Endothelial cell of umbilical vein (primary cell): ENCODE results near the gene ATP5ME. TPM values are rescaled to one million over a fixed set of nuclear protein-coding genes. Genes with fewer than 3 reads are reported as not detected.
"Not testable (repeated sequence)": the region's sequence is repeated elsewhere in the genome, so short reads cannot be mapped to it uniquely, and the experiment has no call there.

Experiments
- BruUV-seq: library from RNA; stranded (reverse); fragments of 400-500 nt; replicated peaks from 2 replicates; lab custom pipeline; 2021; lab: Mats Ljungman, UMichigan
- CTCF ChIA-PET: fragments of 300-600, 350-600 bp; sonication (Branson Sonifier 250); formaldehyde crosslinking; loops from one replicate; lab custom pipeline; 2021; ENCODE audit warnings: antibody characterized with exemption, inconsistent platforms; lab: Charles Lee
- POLR2A ChIA-PET: fragments of 300-600, 350-600 bp; sonication (Branson Sonifier 250); formaldehyde crosslinking; loops from one replicate; lab custom pipeline; 2021; ENCODE audit warnings: antibody characterized with exemption, inconsistent platforms; lab: Charles Lee
- DNase-seq: peaks from one replicate; pipeline ENCODE4 v3.0.0-alpha.2; 2011; ENCODE audit warnings: low read depth, low spot score
- FAIRE-seq: peaks from 2 replicates; lab custom pipeline; 2011; peaks lifted over from hg19 to GRCh38; lab: Jason Lieb, UNC
- H2AFZ ChIP-seq: 2 replicates; pipeline ENCODE4 v1.6.0; 2012; ENCODE audit warnings: low read depth, low read length, control low read depth, inconsistent platforms
- H3K27ac ChIP-seq: 2 replicates; pipeline ENCODE4 v1.5.1; 2011; ENCODE audit warnings: low read depth, mild to moderate bottlenecking, control low read depth, low read length, moderate library complexity; ENCODE audit not compliant: insufficient read depth
- H3K27me3 ChIP-seq, 2 experiments: 2 replicates each; pipeline versions ENCODE4 v1.6.0 to v1.6.1; 2011; ENCODE audit warnings: low read length in 2 of 2, mixed read lengths in 1 of 2; ENCODE audit not compliant: control insufficient read depth in 2 of 2, insufficient read depth in 2 of 2
- H3K36me3 ChIP-seq, 2 experiments: 2 replicates in 1 of 2; 3 replicates in 1 of 2; pipeline ENCODE4 v1.5.1; 2011; ENCODE audit warnings: low read length in 2 of 2, mild to moderate bottlenecking in 1 of 2, moderate library complexity in 1 of 2; ENCODE audit not compliant: control insufficient read depth in 2 of 2, insufficient read depth in 2 of 2; ENCODE audit errors: extremely low read depth in 1 of 2
- H3K4me1 ChIP-seq: 3 replicates; pipeline ENCODE4 v1.5.1; 2011; ENCODE audit warnings: mild to moderate bottlenecking, low read length; ENCODE audit not compliant: control insufficient read depth, insufficient read depth; ENCODE audit errors: extremely low read depth
- H3K4me2 ChIP-seq: 2 replicates; pipeline ENCODE4 v1.6.1; 2011; ENCODE audit warnings: low read length, control low read depth, mixed read lengths; ENCODE audit not compliant: insufficient read depth
- H3K4me3 ChIP-seq, 3 experiments: fragments of 200-600 bp in 1 of 3; sonication (generic), shearing (Covaris generic) in 1 of 3; replicated peaks in 1 of 3; 2 replicates each; pipeline ENCODE4 v1.5.1; 2011 to 2016; ENCODE audit warnings: control low read depth in 3 of 3, low read length in 3 of 3, mild to moderate bottlenecking in 2 of 3, inconsistent platforms in 1 of 3, low read depth in 1 of 3, moderate library complexity in 1 of 3; ENCODE audit not compliant: insufficient read depth in 1 of 3
- H3K79me2 ChIP-seq: 2 replicates; pipeline ENCODE4 v1.6.0; 2012; ENCODE audit warnings: low read length, inconsistent platforms; ENCODE audit not compliant: control insufficient read depth, insufficient read depth
- H3K9ac ChIP-seq: replicated peaks from 2 replicates; pipeline ENCODE3; 2011; ENCODE audit warnings: low read length, control low read depth; ENCODE audit not compliant: insufficient read depth; ENCODE audit errors: extremely low read depth
- H3K9me1 ChIP-seq: replicated peaks from 3 replicates; pipeline ENCODE4 v1.6.0; 2011; ENCODE audit warnings: mild to moderate bottlenecking, low read length; ENCODE audit not compliant: control insufficient read depth, insufficient read depth; ENCODE audit errors: extremely low read depth
- H3K9me3 ChIP-seq: replicated peaks from 2 replicates; pipeline ENCODE4 v1.5.1; 2012; ENCODE audit warnings: low read length, inconsistent platforms; ENCODE audit not compliant: control insufficient read depth, insufficient read depth
- H4K20me1 ChIP-seq: replicated peaks from 2 replicates; pipeline ENCODE3; 2011; ENCODE audit warnings: mild to moderate bottlenecking, low read length; ENCODE audit not compliant: control insufficient read depth, insufficient read depth; ENCODE audit errors: extremely low read depth
- CTCF ChIP-seq, 2 donors: IDR thresholded peaks; 1 replicate in 1 of 2; 2 replicates in 1 of 2; pipeline ENCODE4 v1.5.1; 2011; ENCODE audit warnings: low read length in 2 of 2, mild to moderate bottlenecking in 2 of 2, moderate library complexity in 2 of 2, control low read depth in 1 of 2, inconsistent platforms in 1 of 2, low read depth in 1 of 2; ENCODE audit not compliant: insufficient read depth in 1 of 2; ENCODE audit errors: extremely low read depth in 1 of 2
- EZH2 ChIP-seq: IDR thresholded peaks from 2 replicates; pipeline ENCODE4 v1.6.1; 2012; ENCODE audit warnings: borderline replicate concordance, low read depth, mild to moderate bottlenecking, moderate library complexity, low read length, inconsistent platforms; ENCODE audit not compliant: severe bottlenecking
- FOS ChIP-seq: IDR thresholded peaks from 2 replicates; pipeline ENCODE4 v1.6.1; 2011; ENCODE audit warnings: mild to moderate bottlenecking, low read length, moderate library complexity, borderline replicate concordance; ENCODE audit not compliant: insufficient read depth
- GATA2 ChIP-seq: IDR thresholded peaks from 2 replicates; pipeline ENCODE4 v1.7.0; 2011; ENCODE audit warnings: low read depth, mild to moderate bottlenecking, moderate library complexity, mixed read lengths, low read length; ENCODE audit not compliant: insufficient read length, insufficient read depth
- JUN ChIP-seq: IDR thresholded peaks from 2 replicates; pipeline ENCODE4 v1.6.1; 2011; ENCODE audit warnings: borderline replicate concordance, low read depth; ENCODE audit not compliant: insufficient read length, insufficient read depth
- MAX ChIP-seq: IDR thresholded peaks from 2 replicates; pipeline ENCODE4 v1.6.1; 2011; ENCODE audit not compliant: insufficient read depth, insufficient read length
- MYC ChIP-seq: IDR thresholded peaks from one replicate; pipeline ENCODE4 v1.6.1; 2011; ENCODE audit warnings: mild to moderate bottlenecking, low read depth, low read length
- POLR2A ChIP-seq: IDR thresholded peaks from 2 replicates; pipeline ENCODE4 v1.6.1; 2012; ENCODE audit warnings: low read depth, mild to moderate bottlenecking, control low read depth, low read length
- POLR2AphosphoS5 ChIP-seq: IDR thresholded peaks from 2 replicates; pipeline ENCODE4 v1.6.1; 2012; ENCODE audit warnings: low read depth, mild to moderate bottlenecking, control low read depth, low read length, moderate library complexity; ENCODE audit not compliant: insufficient read depth
- dilution Hi-C: fragments of 300-500 bp; cut with MboI; formaldehyde crosslinking; loops from one replicate; pipeline ENCODE4 v1.15.0; 2019; ENCODE audit warnings: low sequenced_read_pairs; ENCODE audit not compliant: extremely low pct_ligation_motif_present
- intact Hi-C: fragments of 100-400 bp; cut with micrococcal nuclease; formaldehyde crosslinking; loops from one replicate; pipeline ENCODE4 v1.10.0; 2022
- polyA plus RNA-seq, 4 experiments: library from polyadenylated mRNA; depleted of rRNA in 3 of 4; stranded (reverse) in 3 of 4; unstranded in 1 of 4; fragments of >200 nt; gene quantifications; 2 replicates each; pipeline versions ENCODE4 v1.2.1 to v1.2.3, GENCODE V29; 2011 to 2012; ENCODE audit warnings: missing spikeins in 1 of 4
- total RNA-seq: library from RNA; stranded (reverse); gene quantifications from 2 replicates; pipeline ENCODE4 v1.2.3, GENCODE V29; 2021

ATP5ME gene
- total and polyA plus RNA-seq, 2 donors (not counting 3 experiments of a cell fraction or from before 2014, with no cell fraction given), result 303 to 304 TPM

DNA sequence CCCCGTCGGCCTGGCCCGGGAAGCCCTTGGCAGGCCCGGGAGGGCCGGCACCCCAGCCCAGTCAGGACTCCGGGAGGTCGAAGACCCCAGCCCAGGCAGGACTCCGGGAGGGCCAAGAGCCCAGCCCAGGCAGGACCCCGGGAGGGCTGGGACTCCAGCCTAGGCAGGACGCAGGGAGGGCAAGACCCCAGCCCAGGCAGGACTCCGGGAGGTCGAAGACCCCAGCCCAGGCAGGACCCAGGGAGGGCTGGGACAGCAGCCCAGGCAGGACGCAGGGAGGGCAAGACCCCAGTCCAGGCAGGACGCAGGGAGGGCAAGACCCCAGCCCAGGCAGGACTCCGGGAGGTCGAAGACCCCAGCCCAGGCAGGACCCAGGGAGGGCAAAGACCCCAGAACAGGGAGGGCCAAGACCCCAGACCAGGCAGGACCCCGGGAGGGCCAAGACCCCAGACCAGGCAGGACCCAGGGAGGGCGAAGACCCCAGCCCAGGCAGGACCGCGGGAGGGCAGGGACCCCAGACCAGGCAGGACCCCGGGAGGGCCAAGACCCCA lies 32.1 kb upstream of the ATP5ME start:
- H3K9me1 ChIP-seq, intact Hi-C loops, dilution Hi-C loops, POLR2A ChIA-PET, CTCF ChIA-PET, BruUV-seq, H3K36me3 ChIP-seq, H3K9me3 ChIP-seq, DNase-seq, H3K27me3 ChIP-seq, H4K20me1 ChIP-seq: not testable (repeated sequence)
- H3K79me2 ChIP-seq, result peaks cover 49% of the 10 kb centered on the region
- peak overlapping the region; percentile 99 for H3K9ac ChIP-seq
- peak overlapping the region; percentile 21 for H2AFZ ChIP-seq
- H3K27ac ChIP-seq, result peak overlapping the region; percentile 75
- H3K4me3 ChIP-seq, result peak overlapping the region; percentile 46 to 77 (median 71)
- H3K4me1 ChIP-seq, result peaks cover 14% of the 10 kb centered on the region
- peak; percentile 59 for FAIRE-seq
- H3K4me2 ChIP-seq, result peak overlapping the region; percentile 27

DNA sequence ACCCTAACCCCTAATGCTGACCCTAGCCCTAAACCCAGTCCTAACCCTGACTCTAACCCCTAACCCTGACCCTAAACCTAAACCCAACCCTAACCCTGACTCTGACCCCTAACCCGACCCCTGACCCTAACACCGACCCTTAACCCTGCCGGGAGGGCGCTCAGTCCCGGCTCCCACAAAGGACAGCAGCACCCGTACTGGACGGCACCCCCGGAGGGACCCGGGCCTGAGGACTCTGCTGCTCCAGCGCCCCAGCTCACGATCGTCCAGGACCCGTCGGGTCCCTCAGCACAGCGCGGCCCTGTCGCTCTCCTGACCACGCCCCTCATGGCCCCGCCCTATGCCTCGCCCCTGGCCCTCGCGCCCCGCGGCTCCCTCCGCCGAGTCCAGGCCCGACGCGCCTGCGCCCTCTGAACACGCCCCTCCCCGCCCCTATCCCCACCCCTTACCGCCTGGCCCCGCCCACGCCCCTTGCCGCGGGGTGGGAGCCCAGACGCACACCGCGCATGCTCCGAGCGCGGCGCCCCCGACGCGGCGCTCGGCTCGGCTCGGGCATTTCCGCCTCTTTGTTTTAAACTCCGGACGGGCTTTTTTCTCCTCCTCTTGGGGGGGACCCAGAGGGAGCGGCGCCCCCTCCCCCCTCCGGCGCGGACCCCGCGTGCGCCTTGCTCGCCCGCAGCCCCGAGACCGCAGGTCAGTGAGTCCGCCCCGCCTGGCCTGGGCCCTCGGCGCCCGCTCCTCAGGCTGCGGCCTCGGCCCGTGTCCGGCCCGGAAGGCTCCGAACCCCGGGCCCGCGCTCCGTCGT lies 31.4 kb upstream of the ATP5ME start, which contains the start of gene PCGF3:
Gene PCGF3 (plus strand): TSS at position 555 of the 805 bp plus-strand sequence. CDS start 27,849 bp downstream, outside the sequence.
- dilution Hi-C loops (no loop called here), intact Hi-C loops (loop anchor here (1.0 kb wide), 1 partner anchor 18 kb away; no protein-coding TSS in a partner anchor)
- TF ChIP-seq GATA2 (no peak), POLR2A (peak; percentile 54), CTCF (IDR thresholded peaks at IDR 0.05; ENCODE audit: extremely low read depth in 1 of 2, insufficient read depth in 1 of 2, low read depth in 1 of 2, low read length in 2 of 2) (no peak), FOS (no peak), EZH2 (no peak), POLR2AphosphoS5 (peak; percentile 57), MYC (no peak), MAX (no peak), JUN (no peak)
- Histone ChIP-seq H3K36me3 (peaks cover 2 to 5% of the 10 kb centered on the region in 2 experiments), H3K27ac (peak within 1 kb of the TSS; percentile 75), H3K27me3 (no peaks in the 10 kb centered on the region), H3K9me1 (no peaks in the 10 kb centered on the region), H3K9ac (peak within 1 kb of the TSS; percentile 99), H3K9me3 (no peaks in the 10 kb centered on the region), H3K79me2 (peaks cover 42% of the 10 kb centered on the region), H4K20me1 (peaks cover 3% of the 10 kb centered on the region), H3K4me3 (peak within 1 kb of the TSS; percentile 46 to 77 (median 71)), H3K4me2 (peak within 1 kb of the TSS; percentile 31), H3K4me1 (peaks cover 14% of the 10 kb centered on the region), H2AFZ (peak within 1 kb of the TSS; percentile 21)
- DNase-seq (peak; percentile 96), FAIRE-seq (peak; percentile 97)
- POLR2A ChIA-PET, result no interaction called here
- TSS peak; percentile 81 for BruUV-seq
- CTCF ChIA-PET, result no interaction called here
